ENCODE data around the gene ID2. TPM values are rescaled to one million over a fixed set of nuclear protein-coding genes. Genes with fewer than 3 reads are reported as not detected.
A peak's percentile ranks its signal among the peaks of the same experiment; 100 is the strongest.

ID2 gene
- total and polyA plus RNA-seq, 2 of the 13 experiments (the other 11 are each of a cell fraction or from before 2014, with no cell fraction given): 214 to 719 TPM

DNA sequence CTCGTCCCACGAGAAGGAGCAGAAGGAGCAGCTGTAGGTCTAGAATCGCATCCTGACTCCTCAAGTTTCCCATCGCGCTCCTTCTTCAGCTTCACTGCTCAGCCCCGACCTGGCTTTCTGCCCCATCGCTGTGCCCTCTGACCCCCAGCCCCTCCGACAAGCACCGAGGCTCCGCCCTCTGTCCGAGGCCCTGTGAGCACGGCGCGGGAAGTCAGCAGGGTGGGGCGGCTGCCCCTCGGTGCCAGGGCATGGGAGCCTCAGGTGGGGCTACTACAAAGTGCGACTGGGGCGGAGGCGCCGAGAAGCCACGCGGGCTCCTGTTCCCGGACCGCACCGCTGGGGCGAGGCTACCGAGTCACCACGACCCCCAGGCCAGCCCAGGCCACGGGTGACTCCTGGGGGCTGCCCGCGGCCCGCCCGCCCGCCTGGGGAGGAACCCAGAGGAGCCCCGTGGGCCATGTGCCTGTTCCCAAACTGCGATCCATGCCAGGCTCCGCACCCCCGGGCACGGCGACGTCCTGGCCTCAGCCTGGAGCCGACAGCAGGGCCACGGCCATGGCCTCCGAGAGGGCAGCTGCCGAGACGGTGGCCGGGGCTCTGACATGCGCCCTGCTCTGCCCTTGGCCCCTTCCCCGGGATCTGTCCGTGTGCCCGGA, 36.6 kb upstream of the ID2 start:
- H3K27ac ChIP-seq (ENCODE audit: extremely low read length, insufficient read depth, low read length): no peak overlapping the region
- H3K36me3 ChIP-seq (replicated peaks in 1 of 2; ENCODE audit: control insufficient read depth in 1 of 2, insufficient read depth in 2 of 2, low read length in 2 of 2): no peaks in the 10 kb centered on the region
- H3K9me3 ChIP-seq (ENCODE audit: low read length): no peaks in the 10 kb centered on the region
- no peak overlapping the region for H2AFZ ChIP-seq (ENCODE audit: low read length)
- no peak overlapping the region for H3K9ac ChIP-seq (ENCODE audit: insufficient read depth, low read depth, low read length)
- DNase-seq (ENCODE audit: low spot score) (no peak), ATAC-seq (no peak), FAIRE-seq (no peak)
- BruUV-seq (replicated peaks): no TSS peak
- H3K4me3 ChIP-seq (replicated peaks in 1 of 3; ENCODE audit: insufficient read depth in 1 of 3, low read depth in 2 of 3, low read length in 3 of 3): no peak overlapping the region
- 94% methylated on average over 23 of the region's 51 CpGs for WGBS (ENCODE audit: low lambda C conversion rate)
- H3K27me3 ChIP-seq (ENCODE audit: control insufficient read depth in 1 of 2, insufficient read depth in 2 of 2, low read length in 2 of 2): no peaks in the 10 kb centered on the region
- TF ChIP-seq, protein P1, sequence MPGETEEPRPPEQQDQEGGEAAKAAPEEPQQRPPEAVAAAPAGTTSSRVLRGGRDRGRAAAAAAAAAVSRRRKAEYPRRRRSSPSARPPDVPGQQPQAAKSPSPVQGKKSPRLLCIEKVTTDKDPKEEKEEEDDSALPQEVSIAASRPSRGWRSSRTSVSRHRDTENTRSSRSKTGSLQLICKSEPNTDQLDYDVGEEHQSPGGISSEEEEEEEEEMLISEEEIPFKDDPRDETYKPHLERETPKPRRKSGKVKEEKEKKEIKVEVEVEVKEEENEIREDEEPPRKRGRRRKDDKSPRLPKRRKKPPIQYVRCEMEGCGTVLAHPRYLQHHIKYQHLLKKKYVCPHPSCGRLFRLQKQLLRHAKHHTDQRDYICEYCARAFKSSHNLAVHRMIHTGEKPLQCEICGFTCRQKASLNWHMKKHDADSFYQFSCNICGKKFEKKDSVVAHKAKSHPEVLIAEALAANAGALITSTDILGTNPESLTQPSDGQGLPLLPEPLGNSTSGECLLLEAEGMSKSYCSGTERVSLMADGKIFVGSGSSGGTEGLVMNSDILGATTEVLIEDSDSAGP (CRISPR knock-in tag; IDR thresholded peaks at IDR 0.05; ENCODE audit: borderline replicate concordance): 0 out of 2 replicates have a peak, but pooled peaks have one; percentile 34
- TF ChIP-seq BRD4 (CRISPR knock-in tag; IDR thresholded peaks at IDR 0.05) (no peak), ZMYM4 (CRISPR knock-in tag; IDR thresholded peaks at IDR 0.05) (0 out of 2 replicates have a peak, but pooled peaks have one; percentile 3)
- peaks cover 38% of the 10 kb centered on the region for H3K4me1 ChIP-seq (ENCODE audit: insufficient read depth, low read length)
- in situ Hi-C loops (cut with HindIII; ENCODE audit: extremely low pct_ligation_motif_present, low pct_unique_long_range_greater_than_20kb) (no loop called here), intact Hi-C loops (cut with micrococcal nuclease; ENCODE audit: unreplicated experiment) (no loop called here)
- POLR2A ChIA-PET: no interaction called here
- no peak overlapping the region for H3K4me2 ChIP-seq (ENCODE audit: low read depth, low read length)
- no peaks in the 10 kb centered on the region for H3K79me2 ChIP-seq (ENCODE audit: insufficient read depth, low read length)
- no peaks in the 10 kb centered on the region for H4K20me1 ChIP-seq (ENCODE audit: insufficient read depth, low read length)
- CTCF ChIA-PET (ENCODE audit: low intra/inter-chr PET ratio, low total read pairs): no interaction called here

DNA sequence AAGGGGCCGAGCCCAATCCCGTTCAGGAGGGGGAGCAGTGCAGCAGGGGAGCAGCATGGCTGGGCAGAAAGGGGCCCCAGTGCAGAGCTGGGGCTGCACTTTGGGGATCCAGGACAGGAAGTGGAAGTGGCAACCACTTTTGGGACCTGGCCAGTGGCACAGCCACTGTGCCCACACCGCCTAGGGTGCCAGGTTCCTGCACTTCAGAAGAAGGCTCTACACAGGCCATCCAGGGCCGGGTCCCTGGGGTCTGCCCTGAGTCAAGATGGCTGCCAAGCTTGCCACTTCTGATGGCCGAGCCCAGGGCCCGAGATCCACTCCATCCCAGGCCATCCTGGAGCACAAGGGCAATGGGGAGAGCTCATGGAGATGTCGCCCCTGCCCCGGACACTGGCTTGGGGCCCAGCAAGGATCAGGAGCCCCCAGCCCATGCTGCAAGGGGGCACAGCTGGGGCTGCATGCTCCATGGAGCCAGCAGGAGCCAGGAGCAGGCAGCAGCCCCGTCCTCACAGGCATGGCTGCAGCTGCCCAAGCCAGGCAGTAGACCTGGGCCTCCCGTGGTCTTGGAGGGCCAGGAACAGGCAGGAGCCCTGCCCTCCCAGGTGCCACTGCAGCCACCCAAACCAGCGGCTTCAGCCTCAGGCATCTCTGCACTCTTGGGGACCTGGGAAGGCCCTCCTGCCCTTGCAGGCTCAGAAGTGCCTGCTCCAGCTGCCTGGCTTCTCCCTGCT, 35.0 kb upstream of the ID2 start:
- Histone ChIP-seq H3K9ac (ENCODE audit: insufficient read depth, low read depth, low read length) (no peak overlapping the region), H3K79me2 (ENCODE audit: insufficient read depth, low read length) (no peaks in the 10 kb centered on the region), H3K4me2 (ENCODE audit: low read depth, low read length) (no peak overlapping the region), H3K27me3 (ENCODE audit: control insufficient read depth in 1 of 2, insufficient read depth in 2 of 2, low read length in 2 of 2) (no peaks in the 10 kb centered on the region), H4K20me1 (ENCODE audit: insufficient read depth, low read length) (no peaks in the 10 kb centered on the region), H2AFZ (ENCODE audit: low read length) (no peak overlapping the region), H3K36me3 (replicated peaks in 1 of 2; ENCODE audit: control insufficient read depth in 1 of 2, insufficient read depth in 2 of 2, low read length in 2 of 2) (no peaks in the 10 kb centered on the region), H3K4me1 (ENCODE audit: insufficient read depth, low read length) (peaks cover 38% of the 10 kb centered on the region), H3K9me3 (ENCODE audit: low read length) (no peaks in the 10 kb centered on the region), H3K4me3 (replicated peaks in 1 of 3; ENCODE audit: insufficient read depth in 1 of 3, low read depth in 2 of 3, low read length in 3 of 3) (no peak overlapping the region), H3K27ac (ENCODE audit: extremely low read length, insufficient read depth, low read length) (no peak overlapping the region)
- POLR2A ChIA-PET: interaction anchor here (0.7 to 1.3 kb wide), 4 partner anchors 21 to 35 kb away, joined by 3 to 7 read pairs (median 3); partner anchors contain the start of gene ID2
- DNase-seq (ENCODE audit: low spot score) (no peak), ATAC-seq (peak; percentile 27), FAIRE-seq (no peak)
- 67% methylated on average over 5 of the region's 11 CpGs for WGBS (ENCODE audit: low lambda C conversion rate)
- intact Hi-C loops (cut with micrococcal nuclease; ENCODE audit: unreplicated experiment) (no loop called here), in situ Hi-C loops (cut with HindIII; ENCODE audit: extremely low pct_ligation_motif_present, low pct_unique_long_range_greater_than_20kb) (no loop called here)
- BruUV-seq (replicated peaks): no TSS peak
- CTCF ChIA-PET (ENCODE audit: low intra/inter-chr PET ratio, low total read pairs): no interaction called here
- TF ChIP-seq ZFX (CRISPR knock-in tag; IDR thresholded peaks at IDR 0.05; ENCODE audit: low read depth) (no peak), HMG20B (CRISPR knock-in tag; conservative IDR thresholded peaks at IDR 0.05) (no peak), GABPB1 (CRISPR knock-in tag; IDR thresholded peaks at IDR 0.05) (peak; percentile 20; the same call in 1 of the 2 replicates), DR1 (CRISPR knock-in tag; IDR thresholded peaks at IDR 0.05) (0 out of 2 replicates have a peak, but pooled peaks have one; percentile 13), BORCS8-MEF2B (CRISPR knock-in tag; IDR thresholded peaks at IDR 0.05) (0 out of 2 replicates have a peak, but pooled peaks have one; percentile 23)
- TF ChIP-seq, protein P2, sequence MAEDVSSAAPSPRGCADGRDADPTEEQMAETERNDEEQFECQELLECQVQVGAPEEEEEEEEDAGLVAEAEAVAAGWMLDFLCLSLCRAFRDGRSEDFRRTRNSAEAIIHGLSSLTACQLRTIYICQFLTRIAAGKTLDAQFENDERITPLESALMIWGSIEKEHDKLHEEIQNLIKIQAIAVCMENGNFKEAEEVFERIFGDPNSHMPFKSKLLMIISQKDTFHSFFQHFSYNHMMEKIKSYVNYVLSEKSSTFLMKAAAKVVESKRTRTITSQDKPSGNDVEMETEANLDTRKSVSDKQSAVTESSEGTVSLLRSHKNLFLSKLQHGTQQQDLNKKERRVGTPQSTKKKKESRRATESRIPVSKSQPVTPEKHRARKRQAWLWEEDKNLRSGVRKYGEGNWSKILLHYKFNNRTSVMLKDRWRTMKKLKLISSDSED (CRISPR knock-in tag; IDR thresholded peaks at IDR 0.05): no peak

Data from HepG2 (cell line).